ENCODE results near the gene STX1A.
"Not testable (repeated sequence)": the region's sequence is repeated elsewhere in the genome, so short reads cannot be mapped to it uniquely, and the experiment has no call there.

Gene STX1A

DNA sequence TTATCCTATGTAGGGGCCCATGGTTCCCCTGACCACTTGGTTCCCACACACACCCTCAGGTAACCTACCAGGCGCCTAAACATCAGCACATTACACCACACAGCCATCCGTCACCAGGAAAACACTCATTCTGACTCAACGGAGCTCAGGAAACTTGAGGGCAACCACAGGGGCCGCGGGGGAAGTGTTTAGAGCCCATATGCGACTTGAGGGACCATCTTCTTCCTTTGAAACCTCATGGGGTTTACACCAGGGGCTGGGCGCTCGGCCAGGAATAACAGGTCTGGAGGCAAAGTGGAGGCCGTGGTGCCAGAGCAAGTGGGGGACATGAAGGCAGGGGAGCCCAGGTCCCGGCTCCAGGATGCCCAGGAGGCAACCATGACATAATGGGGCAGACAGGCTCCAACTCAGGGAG, 1.5 kb downstream of the STX1A start:
- Histone ChIP-seq H3K9me3 (ENCODE audit: control insufficient read depth, low read length) (no peaks in the 10 kb centered on the region), H3K4me1 (ENCODE audit: control insufficient read depth, insufficient read depth, low read length) (peaks cover 41% of the 10 kb centered on the region), H3K27me3 (replicated peaks; ENCODE audit: control insufficient read depth, insufficient read depth, low read length) (no peaks in the 10 kb centered on the region), H3K36me3 (ENCODE audit: control insufficient read depth, insufficient read depth, low read length, severe bottlenecking) (no peaks in the 10 kb centered on the region), H3K9ac (ENCODE audit: low read length) (peak overlapping the region; percentile 87), H3K4me3 (ENCODE audit: low read length) (peak overlapping the region; percentile 87)
- DNase-seq (ENCODE audit: low read depth): peak; percentile 87

DNA sequence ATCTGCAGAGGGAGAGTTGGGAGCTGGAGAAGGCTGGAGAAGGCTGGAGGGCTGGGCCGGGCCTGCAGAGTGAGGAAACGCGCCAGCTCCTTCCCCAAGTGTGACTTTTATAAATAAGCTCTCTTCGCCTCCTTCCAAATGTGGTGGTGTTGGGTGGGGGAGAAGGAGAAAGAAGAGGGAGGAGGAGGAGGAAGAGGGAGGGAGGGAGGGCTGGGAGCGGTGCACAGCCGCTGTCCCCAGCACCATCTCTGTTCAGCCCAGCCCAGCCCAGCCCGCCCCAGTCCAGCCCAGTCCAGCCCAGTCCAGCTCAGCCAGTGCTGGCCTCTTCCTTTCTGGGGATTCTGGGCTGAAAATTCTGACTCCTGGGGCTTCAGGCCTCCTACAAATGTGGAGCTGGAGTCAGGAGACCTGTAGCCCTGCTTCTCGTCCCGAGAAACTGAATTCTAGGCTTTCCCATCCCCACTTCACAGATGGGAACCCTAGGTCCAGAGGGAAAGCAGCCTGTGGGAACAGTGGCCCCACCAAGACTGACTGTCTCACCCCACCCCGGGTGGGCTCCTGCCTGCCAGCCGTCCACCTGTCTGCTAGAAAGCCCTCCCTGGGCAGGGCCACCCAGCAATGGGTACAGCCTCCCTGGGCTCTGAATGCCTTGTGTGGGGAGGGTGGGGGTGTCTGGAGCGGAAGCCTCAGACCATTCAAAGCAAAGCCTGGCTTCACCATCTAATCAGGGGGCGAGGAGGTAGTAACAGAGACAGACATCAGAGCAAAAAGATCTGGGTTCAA, 2.3 kb downstream of the STX1A start:
- H3K9ac ChIP-seq (ENCODE audit: low read length): peak overlapping the region; percentile 50
- no peaks in the 10 kb centered on the region for H3K9me3 ChIP-seq (ENCODE audit: control insufficient read depth, low read length)
- DNase-seq (ENCODE audit: low read depth): no peak
- H3K4me3 ChIP-seq (ENCODE audit: low read length): peak overlapping the region; percentile 14
- H3K27me3 ChIP-seq (replicated peaks; ENCODE audit: control insufficient read depth, insufficient read depth, low read length): no peaks in the 10 kb centered on the region
- H3K4me1 ChIP-seq (ENCODE audit: control insufficient read depth, insufficient read depth, low read length): peaks cover 41% of the 10 kb centered on the region
- no peaks in the 10 kb centered on the region for H3K36me3 ChIP-seq (ENCODE audit: control insufficient read depth, insufficient read depth, low read length, severe bottlenecking)

DNA sequence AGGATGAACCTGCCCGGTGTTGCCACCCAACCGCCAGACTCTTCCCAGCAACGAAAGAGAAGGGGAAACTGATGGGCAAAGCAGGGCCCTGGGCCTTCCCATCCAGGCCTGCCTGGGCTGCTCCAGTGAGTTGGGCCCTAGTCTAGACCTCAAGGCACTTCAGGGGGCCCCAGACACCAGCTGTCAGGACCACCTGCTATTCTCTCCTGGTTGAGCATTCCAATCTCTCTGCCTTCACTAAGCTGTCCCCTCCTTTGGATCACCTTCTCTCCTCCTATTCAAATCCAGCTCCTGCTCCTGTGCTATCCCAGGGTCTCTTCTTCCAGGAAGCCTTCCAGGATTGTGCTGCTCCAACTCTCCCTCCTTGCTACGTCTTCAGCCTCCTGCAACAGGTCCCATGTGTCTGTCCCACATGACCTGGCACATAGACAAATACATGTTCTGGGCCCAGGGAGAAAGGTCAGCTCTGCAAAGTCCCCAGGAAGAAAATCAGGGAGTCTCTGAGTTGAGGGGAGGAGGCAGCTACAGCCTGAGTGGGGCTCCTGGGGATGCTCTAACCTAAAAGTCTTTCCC, 3.1 kb downstream of the STX1A start:
- Histone ChIP-seq H3K4me3 (ENCODE audit: low read length) (peak overlapping the region; percentile 14), H3K27me3 (replicated peaks; ENCODE audit: control insufficient read depth, insufficient read depth, low read length) (no peaks in the 10 kb centered on the region), H3K36me3 (ENCODE audit: control insufficient read depth, insufficient read depth, low read length, severe bottlenecking) (no peaks in the 10 kb centered on the region), H3K9ac (ENCODE audit: low read length) (peak overlapping the region; percentile 18), H3K4me1 (ENCODE audit: control insufficient read depth, insufficient read depth, low read length) (peaks cover 35% of the 10 kb centered on the region), H3K9me3 (ENCODE audit: control insufficient read depth, low read length) (no peaks in the 10 kb centered on the region)
- DNase-seq (ENCODE audit: low read depth): no peak

DNA sequence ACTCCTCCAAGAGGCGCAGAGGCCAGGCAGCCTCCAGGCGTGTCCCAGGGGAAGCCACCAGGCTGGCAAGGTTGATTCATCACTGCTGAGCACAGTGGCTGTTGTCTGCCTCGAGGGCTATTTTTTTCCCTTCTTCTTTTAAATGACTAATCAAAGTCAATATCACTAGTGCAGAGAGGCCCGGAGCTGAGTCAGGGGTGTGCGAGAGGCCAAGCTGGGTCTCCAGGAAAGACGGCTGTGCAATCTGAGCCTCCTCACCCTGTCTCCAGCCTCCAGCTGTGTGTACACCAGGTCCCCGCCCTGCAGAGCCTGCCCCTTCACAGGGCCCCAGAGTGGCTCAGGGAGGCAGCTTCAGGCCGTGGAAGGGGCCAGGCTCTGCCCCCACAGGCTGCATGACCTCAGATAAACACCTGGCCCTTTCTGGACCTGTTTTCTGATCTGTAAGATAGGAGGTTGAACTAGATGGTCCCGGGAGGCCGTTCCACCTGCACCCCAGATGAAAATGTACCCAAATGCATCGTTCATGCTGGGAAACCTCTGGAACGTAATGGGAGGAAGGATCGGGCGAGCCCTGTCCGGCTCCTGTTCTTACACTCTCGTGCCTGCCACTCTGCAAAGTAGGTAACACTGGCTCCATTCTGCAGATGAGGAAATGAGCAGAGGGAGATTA, 3.7 kb downstream of the STX1A start:
- peak overlapping the region; percentile 18 for H3K9ac ChIP-seq (ENCODE audit: low read length)
- peaks cover 35% of the 10 kb centered on the region for H3K4me1 ChIP-seq (ENCODE audit: control insufficient read depth, insufficient read depth, low read length)
- peak; percentile 97 for DNase-seq (ENCODE audit: low read depth)

DNA sequence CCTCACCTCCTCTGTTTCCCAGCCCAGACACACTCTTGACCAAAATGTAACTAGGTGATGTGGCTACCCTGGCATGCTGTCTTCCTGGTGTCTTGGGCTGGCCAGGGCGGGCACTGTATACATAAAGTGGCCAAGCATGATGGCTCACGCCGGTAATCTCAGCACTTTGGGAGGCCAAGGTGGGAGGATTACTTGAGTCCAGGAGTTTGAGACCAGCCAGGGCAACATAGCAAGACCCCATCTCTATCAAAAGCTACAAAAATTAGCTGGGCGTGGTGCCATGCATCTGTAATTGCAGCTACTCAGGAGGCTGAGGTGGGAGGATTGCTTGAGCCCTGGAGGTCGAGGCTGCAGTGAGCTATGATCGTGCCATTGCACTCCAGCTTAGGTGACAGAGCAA, 6.2 kb downstream of the STX1A start:
- not testable (repeated sequence) for H3K9me3 ChIP-seq (ENCODE audit: control insufficient read depth, low read length); H3K4me3 ChIP-seq (ENCODE audit: low read length); H3K9ac ChIP-seq (ENCODE audit: low read length); DNase-seq (ENCODE audit: low read depth); H3K36me3 ChIP-seq (ENCODE audit: control insufficient read depth, insufficient read depth, low read length, severe bottlenecking); H3K27me3 ChIP-seq (replicated peaks; ENCODE audit: control insufficient read depth, insufficient read depth, low read length)
- peaks cover 30% of the 10 kb centered on the region for H3K4me1 ChIP-seq (ENCODE audit: control insufficient read depth, insufficient read depth, low read length)

More for the DNA sequence above, 3.7 kb downstream of the STX1A start:
- H3K9me3 ChIP-seq (ENCODE audit: control insufficient read depth, low read length): no peaks in the 10 kb centered on the region
- no peaks in the 10 kb centered on the region for H3K27me3 ChIP-seq (replicated peaks; ENCODE audit: control insufficient read depth, insufficient read depth, low read length)
- no peaks in the 10 kb centered on the region for H3K36me3 ChIP-seq (ENCODE audit: control insufficient read depth, insufficient read depth, low read length, severe bottlenecking)
- no peak overlapping the region for H3K4me3 ChIP-seq (ENCODE audit: low read length)

DNA sequence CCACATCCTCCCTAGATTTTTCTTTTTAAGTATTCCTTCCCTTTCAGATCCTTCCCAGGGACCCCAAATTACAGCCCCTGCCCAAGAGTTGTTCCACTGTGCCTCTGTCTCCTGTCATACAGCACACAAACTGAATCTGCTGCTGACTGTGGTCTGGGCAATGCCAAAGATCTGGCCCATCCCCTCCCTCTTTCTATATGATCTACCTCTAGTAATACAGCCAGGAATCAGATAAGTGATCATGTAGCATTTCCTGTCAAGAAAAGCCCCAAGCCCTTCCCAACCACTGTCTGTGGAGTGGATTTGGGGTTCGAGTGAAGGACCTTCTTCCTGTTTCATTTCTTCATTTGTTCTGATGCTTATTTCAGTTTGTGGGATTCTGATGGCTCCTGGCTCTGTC, 6.7 kb downstream of the STX1A start:
- no peaks in the 10 kb centered on the region for H3K27me3 ChIP-seq (replicated peaks; ENCODE audit: control insufficient read depth, insufficient read depth, low read length)
- H3K4me1 ChIP-seq (ENCODE audit: control insufficient read depth, insufficient read depth, low read length): peaks cover 24% of the 10 kb centered on the region
- no peak overlapping the region for H3K4me3 ChIP-seq (ENCODE audit: low read length)
- DNase-seq (ENCODE audit: low read depth): no peak
- H3K9ac ChIP-seq (ENCODE audit: low read length): no peak overlapping the region
- no peaks in the 10 kb centered on the region for H3K9me3 ChIP-seq (ENCODE audit: control insufficient read depth, low read length)
- H3K36me3 ChIP-seq (ENCODE audit: control insufficient read depth, insufficient read depth, low read length, severe bottlenecking): peaks cover 5% of the 10 kb centered on the region

DNA sequence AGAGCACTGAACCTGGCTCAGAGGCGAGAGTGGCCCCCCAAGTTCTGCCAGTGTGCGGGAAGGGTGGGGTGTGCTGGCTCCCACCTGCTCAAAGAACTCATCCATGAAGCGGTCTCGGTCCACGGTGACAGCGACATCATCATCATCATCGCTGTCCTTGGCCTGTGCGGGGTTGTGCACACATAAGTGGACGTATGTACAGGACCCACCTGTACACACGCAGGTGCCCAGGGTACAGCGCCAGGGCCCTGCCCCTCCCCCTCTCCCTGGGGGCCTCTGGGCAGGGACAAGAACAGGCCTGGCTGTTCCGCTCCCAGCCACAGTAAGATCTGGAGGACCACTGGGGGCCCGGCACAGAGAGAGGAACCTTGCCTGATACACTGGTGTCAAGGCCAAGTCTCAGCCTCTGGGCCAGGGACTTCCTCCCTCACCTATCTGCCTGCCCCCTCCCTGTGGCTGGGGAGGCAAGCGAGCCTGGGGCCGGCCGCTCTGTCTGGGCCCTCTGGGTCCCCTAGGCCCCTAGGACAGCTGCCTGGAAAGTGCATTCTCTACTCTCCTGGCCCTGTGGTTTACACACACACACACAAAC, 10.4 kb downstream of the STX1A start:
- no peak for DNase-seq (ENCODE audit: low read depth)
- H3K4me1 ChIP-seq (ENCODE audit: control insufficient read depth, insufficient read depth, low read length): peaks cover 6% of the 10 kb centered on the region
- H3K4me3 ChIP-seq (ENCODE audit: low read length): no peak overlapping the region
- no peak overlapping the region for H3K9ac ChIP-seq (ENCODE audit: low read length)
- no peaks in the 10 kb centered on the region for H3K27me3 ChIP-seq (replicated peaks; ENCODE audit: control insufficient read depth, insufficient read depth, low read length)
- peaks cover 7% of the 10 kb centered on the region for H3K36me3 ChIP-seq (ENCODE audit: control insufficient read depth, insufficient read depth, low read length, severe bottlenecking)
- no peaks in the 10 kb centered on the region for H3K9me3 ChIP-seq (ENCODE audit: control insufficient read depth, low read length)

DNA sequence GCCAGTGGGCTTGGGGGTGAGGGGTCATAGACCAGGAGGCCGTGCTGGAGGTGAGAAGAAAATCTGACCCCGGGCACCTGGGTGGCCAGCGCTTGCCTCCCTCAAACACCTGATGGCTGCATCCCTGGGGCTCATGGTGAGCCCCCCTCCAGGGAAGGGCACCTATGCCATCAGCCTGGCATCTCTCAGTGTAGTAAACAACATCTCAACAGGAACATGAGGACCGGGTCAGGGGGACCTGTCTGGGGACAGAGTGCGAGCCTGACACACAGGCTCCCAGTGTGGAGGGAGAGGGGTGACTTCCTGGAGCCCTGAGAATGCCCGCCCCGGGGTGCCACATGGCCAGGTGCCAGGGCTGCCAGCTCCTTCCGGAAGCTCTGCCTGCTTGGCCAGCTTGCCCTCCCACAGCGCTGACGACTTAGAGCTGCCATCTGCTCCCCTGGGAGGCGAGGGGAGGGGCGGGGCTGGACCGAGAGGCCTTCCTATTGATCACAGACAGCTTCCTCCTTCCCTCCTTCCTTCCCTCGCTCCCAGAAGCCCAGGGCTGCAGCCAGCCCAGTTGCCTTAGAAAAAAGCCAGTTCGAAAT, 12.3 kb downstream of the STX1A start:
- Histone ChIP-seq H3K4me3 (ENCODE audit: low read length) (no peak overlapping the region), H3K36me3 (ENCODE audit: control insufficient read depth, insufficient read depth, low read length, severe bottlenecking) (peaks cover 17% of the 10 kb centered on the region), H3K27me3 (replicated peaks; ENCODE audit: control insufficient read depth, insufficient read depth, low read length) (no peaks in the 10 kb centered on the region), H3K4me1 (ENCODE audit: control insufficient read depth, insufficient read depth, low read length) (peaks cover 6% of the 10 kb centered on the region), H3K9me3 (ENCODE audit: control insufficient read depth, low read length) (no peaks in the 10 kb centered on the region), H3K9ac (ENCODE audit: low read length) (no peak overlapping the region)
- DNase-seq (ENCODE audit: low read depth): no peak

DNA sequence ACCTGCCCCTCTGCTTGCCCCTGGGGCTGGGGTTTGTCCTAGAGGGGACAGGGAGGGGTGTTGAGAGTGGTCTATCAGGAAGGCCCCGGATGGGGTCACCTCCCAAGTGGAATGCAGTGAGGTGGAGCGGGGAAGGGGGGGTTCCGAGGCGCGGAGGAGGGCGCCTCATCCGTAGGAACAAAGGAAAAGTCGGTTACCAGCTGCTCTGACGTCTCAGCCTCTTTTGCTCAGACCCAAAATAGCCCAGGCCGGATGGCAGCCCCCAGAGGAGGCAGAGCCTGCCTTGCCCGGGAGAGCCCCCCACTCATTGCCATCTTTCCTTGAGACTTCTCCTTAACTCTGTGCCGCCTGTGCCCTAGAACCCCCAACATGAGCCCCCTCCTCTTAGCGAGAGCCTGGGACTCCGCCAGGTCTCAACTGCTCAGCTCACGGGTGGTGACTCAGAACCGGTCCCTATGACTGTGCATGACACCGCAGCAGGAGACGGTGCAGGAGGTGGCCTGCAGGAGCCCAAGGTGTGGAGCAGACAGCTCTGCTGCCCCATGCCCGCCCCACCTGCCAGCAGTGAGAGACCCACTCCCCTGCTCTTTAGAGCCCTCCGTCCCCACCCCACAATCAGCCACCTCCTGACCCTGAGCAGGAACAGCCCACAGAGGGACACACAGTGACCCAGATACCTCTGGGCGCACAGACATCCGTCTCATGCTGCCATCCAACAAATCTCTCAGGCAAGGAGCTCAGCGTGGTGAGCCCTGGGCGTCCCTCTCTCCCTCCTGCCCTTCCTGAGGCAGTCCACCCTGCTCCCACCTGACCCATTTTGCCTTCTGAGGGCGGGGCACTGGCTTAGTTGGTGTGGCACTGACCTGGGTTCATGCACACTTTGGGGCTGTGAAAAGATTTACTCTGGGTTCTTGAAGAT, 13.1 kb downstream of the STX1A start:
- no peaks in the 10 kb centered on the region for H3K9me3 ChIP-seq (ENCODE audit: control insufficient read depth, low read length)
- H3K9ac ChIP-seq (ENCODE audit: low read length): no peak overlapping the region
- H3K27me3 ChIP-seq (replicated peaks; ENCODE audit: control insufficient read depth, insufficient read depth, low read length): no peaks in the 10 kb centered on the region
- H3K36me3 ChIP-seq (ENCODE audit: control insufficient read depth, insufficient read depth, low read length, severe bottlenecking): peaks cover 21% of the 10 kb centered on the region
- H3K4me3 ChIP-seq (ENCODE audit: low read length): no peak overlapping the region
- peaks cover 6% of the 10 kb centered on the region for H3K4me1 ChIP-seq (ENCODE audit: control insufficient read depth, insufficient read depth, low read length)
- DNase-seq (ENCODE audit: low read depth): no peak

DNA sequence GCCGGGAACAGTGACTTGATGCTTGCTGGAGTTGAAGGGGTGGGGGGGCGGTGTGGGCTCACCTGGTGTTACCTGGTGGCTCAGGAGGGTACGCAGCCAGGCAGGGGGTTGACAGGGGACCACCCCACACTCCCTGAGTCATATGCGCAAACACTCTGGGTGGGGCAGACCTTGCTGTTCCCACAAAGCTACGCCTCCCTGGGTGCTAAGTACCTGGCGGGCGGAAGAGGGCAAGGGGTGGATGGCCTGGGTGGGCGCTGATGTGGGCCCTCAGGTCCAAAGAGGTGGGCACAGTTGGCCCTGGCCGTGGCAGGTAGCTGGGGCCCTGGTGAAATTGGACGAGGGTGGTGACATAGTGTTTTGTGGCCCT, 13.9 kb downstream of the STX1A start:
- H3K4me3 ChIP-seq (ENCODE audit: low read length): no peak overlapping the region
- peaks cover 28% of the 10 kb centered on the region for H3K36me3 ChIP-seq (ENCODE audit: control insufficient read depth, insufficient read depth, low read length, severe bottlenecking)
- no peak for DNase-seq (ENCODE audit: low read depth)
- no peak overlapping the region for H3K9ac ChIP-seq (ENCODE audit: low read length)
- no peaks in the 10 kb centered on the region for H3K9me3 ChIP-seq (ENCODE audit: control insufficient read depth, low read length)
- H3K4me1 ChIP-seq (ENCODE audit: control insufficient read depth, insufficient read depth, low read length): peaks cover 6% of the 10 kb centered on the region
- H3K27me3 ChIP-seq (replicated peaks; ENCODE audit: control insufficient read depth, insufficient read depth, low read length): no peaks in the 10 kb centered on the region
